ENCODE measurements around the gene OARD1. TPM values are rescaled to one million over a fixed set of nuclear protein-coding genes. Genes with fewer than 3 reads are reported as not detected.
"Not testable (repeated sequence)": the region's sequence is repeated elsewhere in the genome, so short reads cannot be mapped to it uniquely, and the experiment has no call there.

The OARD1 gene, protein sequence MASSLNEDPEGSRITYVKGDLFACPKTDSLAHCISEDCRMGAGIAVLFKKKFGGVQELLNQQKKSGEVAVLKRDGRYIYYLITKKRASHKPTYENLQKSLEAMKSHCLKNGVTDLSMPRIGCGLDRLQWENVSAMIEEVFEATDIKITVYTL
- 10 to 100 TPM; 12.3 to 25.6 (median 17.3) TPM for total RNA-seq

DNA sequence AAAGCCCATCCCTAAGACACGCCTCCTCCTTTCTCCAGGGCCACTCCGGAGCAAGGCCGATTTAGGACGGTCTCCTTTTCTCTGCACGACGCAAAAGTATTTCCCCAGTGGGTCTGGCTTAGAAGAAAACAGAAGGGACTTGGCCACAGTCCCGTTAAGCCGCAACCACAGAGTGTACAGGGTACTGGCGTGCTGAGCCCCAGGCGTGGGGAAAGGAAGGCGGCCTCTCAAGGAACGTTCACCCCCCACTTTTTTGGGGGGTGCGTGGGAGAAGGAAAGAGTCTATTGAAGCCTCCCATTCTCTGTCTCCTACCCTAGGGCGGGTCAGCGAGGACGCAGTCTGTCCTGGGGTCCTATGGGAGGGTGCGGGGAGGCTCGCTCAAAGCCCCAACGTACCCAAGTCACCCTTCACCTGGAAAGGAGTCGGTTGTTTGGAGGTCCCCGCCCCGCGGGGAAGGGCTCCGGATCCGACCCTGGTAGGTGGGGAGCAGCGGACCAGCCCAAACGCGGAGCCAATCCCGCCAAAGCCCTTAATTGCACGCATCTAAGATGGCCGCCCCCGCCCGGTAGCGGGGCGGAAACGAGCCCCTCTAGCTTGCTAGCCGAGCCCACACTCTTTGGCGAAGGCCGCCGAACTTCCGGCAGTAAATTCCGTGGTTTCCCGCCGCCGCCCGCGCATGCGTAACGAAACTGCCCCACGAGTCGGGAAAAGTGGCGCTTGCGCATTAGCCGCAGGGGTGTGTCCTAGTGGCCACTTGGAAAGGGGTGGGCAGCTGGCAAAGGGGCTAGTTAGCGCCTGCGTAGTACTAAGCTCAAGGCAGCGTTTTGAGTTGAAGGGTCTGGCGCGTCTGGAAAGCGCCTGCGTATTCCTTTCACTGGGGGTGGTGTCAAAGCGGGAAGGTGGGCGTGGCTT, at the start of gene OARD1:
Gene OARD1, minus strand, starts transcription at position 434 of the 913 bp plus-strand sequence. CDS start 722 bp downstream, outside the sequence.
- peak; percentile 45 to 79 for TF ChIP-seq POLR2A (IDR thresholded peaks at IDR 0.05)
- TF ChIP-seq, protein P1, sequence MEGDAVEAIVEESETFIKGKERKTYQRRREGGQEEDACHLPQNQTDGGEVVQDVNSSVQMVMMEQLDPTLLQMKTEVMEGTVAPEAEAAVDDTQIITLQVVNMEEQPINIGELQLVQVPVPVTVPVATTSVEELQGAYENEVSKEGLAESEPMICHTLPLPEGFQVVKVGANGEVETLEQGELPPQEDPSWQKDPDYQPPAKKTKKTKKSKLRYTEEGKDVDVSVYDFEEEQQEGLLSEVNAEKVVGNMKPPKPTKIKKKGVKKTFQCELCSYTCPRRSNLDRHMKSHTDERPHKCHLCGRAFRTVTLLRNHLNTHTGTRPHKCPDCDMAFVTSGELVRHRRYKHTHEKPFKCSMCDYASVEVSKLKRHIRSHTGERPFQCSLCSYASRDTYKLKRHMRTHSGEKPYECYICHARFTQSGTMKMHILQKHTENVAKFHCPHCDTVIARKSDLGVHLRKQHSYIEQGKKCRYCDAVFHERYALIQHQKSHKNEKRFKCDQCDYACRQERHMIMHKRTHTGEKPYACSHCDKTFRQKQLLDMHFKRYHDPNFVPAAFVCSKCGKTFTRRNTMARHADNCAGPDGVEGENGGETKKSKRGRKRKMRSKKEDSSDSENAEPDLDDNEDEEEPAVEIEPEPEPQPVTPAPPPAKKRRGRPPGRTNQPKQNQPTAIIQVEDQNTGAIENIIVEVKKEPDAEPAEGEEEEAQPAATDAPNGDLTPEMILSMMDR (IDR thresholded peaks at IDR 0.05), result peak in 3 of 5 experiments; percentile 4 to 10 (median 4)
- TF ChIP-seq EP300 (IDR thresholded peaks at IDR 0.05), result peak; percentile 84 to 90
- peak within 1 kb of the TSS; percentile 98 to 100 (median 100) for H3K27ac ChIP-seq
- peaks cover 0 to 29% (median 0%) of the 10 kb centered on the region in 3 donors for H3K36me3 ChIP-seq
- peaks cover 0 to 46% (median 23%) of the 10 kb centered on the region in 4 donors for H3K4me1 ChIP-seq
- no peaks in the 10 kb centered on the region for H3K27me3 ChIP-seq
- peak; percentile 97 to 98 for DNase-seq (ENCODE audit: low spot score in 2 of 2)
- no peaks in the 10 kb centered on the region for H3K9me3 ChIP-seq
- WGBS, 2 donors, result 0 to 1% methylated on average over 21 to 53 of the region's 63 CpGs
- peak within 1 kb of the TSS; percentile 81 to 97 (median 85) for H3K4me3 ChIP-seq

DNA sequence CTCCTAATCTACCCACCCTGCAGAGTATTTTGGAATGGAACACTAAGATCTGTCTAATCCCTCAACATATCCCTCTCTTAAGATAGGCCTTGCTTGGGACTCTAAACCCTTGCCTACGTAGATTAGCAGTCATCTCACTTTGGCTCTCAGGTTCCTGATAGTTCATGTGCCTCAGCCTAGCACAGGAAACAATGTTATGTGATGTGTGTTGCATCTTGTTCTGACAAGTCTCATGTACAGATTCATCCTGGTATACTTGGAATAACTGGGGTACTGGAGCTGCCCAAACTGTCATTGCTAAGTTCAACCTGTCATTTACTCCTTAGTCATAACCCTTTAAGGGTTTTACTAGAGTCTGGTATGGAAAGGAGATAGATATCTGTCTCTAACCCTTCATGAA, 47.9 kb upstream of the OARD1 start:
- TF ChIP-seq POLR2A (IDR thresholded peaks at IDR 0.05), result no peak
- TF ChIP-seq EP300 (IDR thresholded peaks at IDR 0.05), result no peak
- TF ChIP-seq, protein P1 (IDR thresholded peaks at IDR 0.05), result no peak
- WGBS, 2 donors, result 100% methylated on average over 1 of the region's 1 CpG
- no peak for DNase-seq (ENCODE audit: low spot score in 2 of 2)
- no peaks in the 10 kb centered on the region for H3K27me3 ChIP-seq
- no peak overlapping the region for H3K4me3 ChIP-seq
- H3K4me1 ChIP-seq, result no peaks in the 10 kb centered on the region
- H3K27ac ChIP-seq, result no peak overlapping the region
- peaks cover 0 to 47% (median 0%) of the 10 kb centered on the region in 3 donors for H3K36me3 ChIP-seq
- no peaks in the 10 kb centered on the region for H3K9me3 ChIP-seq

DNA sequence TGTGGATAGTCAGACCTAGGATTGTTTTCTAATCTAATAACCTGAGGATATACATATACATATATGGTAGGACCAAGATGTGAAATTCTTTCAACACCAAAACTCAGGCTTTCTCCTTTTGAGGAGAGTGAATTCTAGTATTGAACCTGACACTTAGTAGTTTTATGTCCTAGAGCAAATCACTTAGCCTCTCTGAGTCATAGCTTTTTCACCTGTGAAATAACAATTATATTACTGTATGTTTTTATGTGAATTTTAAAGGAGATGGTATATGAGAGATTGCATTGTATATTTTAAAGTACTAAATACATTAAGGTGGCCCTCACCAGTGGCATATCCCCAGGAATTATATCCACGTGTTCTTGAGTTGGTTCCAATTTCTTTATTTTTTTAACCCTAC, 47.4 kb upstream of the OARD1 start:
- no peaks in the 10 kb centered on the region for H3K9me3 ChIP-seq
- TF ChIP-seq EP300 (IDR thresholded peaks at IDR 0.05), result no peak
- TF ChIP-seq, protein P1 (IDR thresholded peaks at IDR 0.05), result no peak
- TF ChIP-seq POLR2A (IDR thresholded peaks at IDR 0.05), result no peak
- DNase-seq (ENCODE audit: low spot score in 2 of 2), result no peak
- no peaks in the 10 kb centered on the region for H3K4me1 ChIP-seq
- H3K36me3 ChIP-seq, result peaks cover 0 to 41% (median 0%) of the 10 kb centered on the region in 3 donors
- 55 to 57% methylated on average over 1 of the region's 1 CpG for WGBS, 2 donors
- no peak overlapping the region for H3K4me3 ChIP-seq
- no peaks in the 10 kb centered on the region for H3K27me3 ChIP-seq
- H3K27ac ChIP-seq, result no peak overlapping the region

DNA sequence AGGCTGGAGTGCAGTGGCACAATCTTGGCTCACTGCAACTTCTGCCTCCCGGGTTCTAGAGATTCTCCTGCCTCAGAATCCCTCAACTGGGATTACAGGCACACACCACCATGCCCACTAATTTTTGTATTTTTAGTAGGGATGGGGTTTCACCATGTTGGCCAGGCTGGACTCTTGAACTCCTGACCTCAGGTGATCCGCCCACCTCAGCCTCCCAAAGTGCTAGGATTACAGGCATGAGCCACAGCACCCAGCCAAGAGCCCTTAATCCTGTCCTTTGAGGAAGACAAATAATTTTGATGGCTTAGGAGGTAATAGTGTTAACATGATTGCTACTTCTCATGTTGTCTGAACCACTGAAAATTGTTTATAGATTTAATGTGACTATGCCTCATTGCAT, 42.9 kb upstream of the OARD1 start:
- not testable (repeated sequence) for H3K27me3 ChIP-seq; H3K4me3 ChIP-seq; H3K27ac ChIP-seq; H3K9me3 ChIP-seq; H3K4me1 ChIP-seq; DNase-seq (ENCODE audit: low spot score in 2 of 2)
- peaks cover 0 to 11% (median 0%) of the 10 kb centered on the region in 3 donors for H3K36me3 ChIP-seq
- WGBS, 2 donors, result 83 to 93% methylated on average over 2 of the region's 2 CpGs

DNA sequence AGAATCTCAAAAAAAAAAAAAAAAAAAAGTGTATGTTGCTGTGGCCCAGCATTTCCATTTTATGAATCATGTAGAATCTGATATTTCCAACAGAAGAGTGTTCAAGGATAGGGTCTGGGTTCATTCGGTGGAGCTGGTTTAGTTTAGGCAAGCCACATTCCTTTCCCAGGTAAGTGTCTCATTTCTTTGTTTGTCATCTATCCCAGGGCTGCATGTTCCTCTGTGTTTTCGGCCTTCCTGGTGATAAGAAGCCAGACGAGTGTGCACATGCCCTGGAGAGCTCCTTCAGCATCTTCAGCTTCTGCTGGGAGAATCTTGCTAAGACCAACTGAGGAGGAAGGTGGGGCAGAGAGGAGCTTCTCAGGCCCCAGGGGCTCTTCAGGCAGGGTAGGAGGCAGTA, 38.9 kb upstream of the OARD1 start:
- Histone ChIP-seq H3K4me1 (no peaks in the 10 kb centered on the region), H3K36me3 (peaks cover 0 to 20% (median 0%) of the 10 kb centered on the region in 3 donors), H3K27ac (no peak overlapping the region), H3K9me3 (no peaks in the 10 kb centered on the region), H3K4me3 (no peak overlapping the region), H3K27me3 (no peaks in the 10 kb centered on the region)
- WGBS, 2 donors, result 80 to 88% methylated on average over 3 of the region's 3 CpGs
- DNase-seq (ENCODE audit: low spot score in 2 of 2), result no peak
- no peak for TF ChIP-seq POLR2A (IDR thresholded peaks at IDR 0.05)
- TF ChIP-seq, protein P1 (IDR thresholded peaks at IDR 0.05), result no peak
- no peak for TF ChIP-seq EP300 (IDR thresholded peaks at IDR 0.05)
